Femur (tissue), 1 donor: ENCODE measurements around the gene ADORA2A.
A peak's percentile ranks its signal among the peaks of the same experiment; 100 is the strongest.

ENCODE experiments used
- DNase-seq: peaks from one replicate; pipeline ENCODE4 v3.0.0-alpha.2; 2017

Gene ADORA2A

DNA sequence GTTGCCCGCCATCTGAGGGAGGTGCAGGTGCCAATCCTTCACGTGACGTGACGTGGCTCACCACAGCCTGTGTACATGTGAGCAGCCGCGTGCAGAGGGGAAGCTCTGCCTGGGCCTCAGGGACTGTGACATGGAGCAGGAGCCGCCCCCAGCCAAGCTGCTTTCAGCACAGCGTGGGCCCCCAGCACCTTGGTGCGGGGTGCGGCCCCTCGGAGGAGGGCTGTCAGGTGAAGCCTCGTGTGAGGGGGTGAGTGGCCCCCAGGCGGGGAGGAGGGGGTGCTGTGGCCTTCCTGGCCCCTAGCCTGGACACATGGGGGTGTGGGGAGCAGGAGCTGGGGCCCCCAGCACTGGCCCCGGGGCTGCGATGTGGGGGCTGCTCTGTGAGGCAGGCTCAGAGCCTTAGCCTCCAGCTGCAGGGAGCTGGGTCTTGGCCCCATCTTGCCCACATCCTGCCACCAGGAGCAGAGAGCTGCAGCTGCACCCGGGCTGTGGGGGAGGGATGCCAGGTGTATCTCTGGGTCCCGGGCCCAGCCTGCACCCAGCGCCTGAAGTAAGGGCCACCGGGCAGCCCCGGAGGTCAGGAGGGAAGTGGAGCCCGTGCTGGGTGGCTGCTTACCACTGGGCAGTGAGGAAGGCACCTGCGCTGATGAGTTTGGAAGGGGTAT lies at the start of gene ADORA2A:
Gene ADORA2A, plus strand, starts transcription at position 100 of the 665 bp plus-strand sequence. CDS start 5,806 bp downstream, outside the sequence.
- DNase-seq = peak; percentile 65

- DNase-seq = no peak
Observed at GRCh38 chr22:24379536-24379935, 47.9 kb upstream of the ADORA2A start.

DNA sequence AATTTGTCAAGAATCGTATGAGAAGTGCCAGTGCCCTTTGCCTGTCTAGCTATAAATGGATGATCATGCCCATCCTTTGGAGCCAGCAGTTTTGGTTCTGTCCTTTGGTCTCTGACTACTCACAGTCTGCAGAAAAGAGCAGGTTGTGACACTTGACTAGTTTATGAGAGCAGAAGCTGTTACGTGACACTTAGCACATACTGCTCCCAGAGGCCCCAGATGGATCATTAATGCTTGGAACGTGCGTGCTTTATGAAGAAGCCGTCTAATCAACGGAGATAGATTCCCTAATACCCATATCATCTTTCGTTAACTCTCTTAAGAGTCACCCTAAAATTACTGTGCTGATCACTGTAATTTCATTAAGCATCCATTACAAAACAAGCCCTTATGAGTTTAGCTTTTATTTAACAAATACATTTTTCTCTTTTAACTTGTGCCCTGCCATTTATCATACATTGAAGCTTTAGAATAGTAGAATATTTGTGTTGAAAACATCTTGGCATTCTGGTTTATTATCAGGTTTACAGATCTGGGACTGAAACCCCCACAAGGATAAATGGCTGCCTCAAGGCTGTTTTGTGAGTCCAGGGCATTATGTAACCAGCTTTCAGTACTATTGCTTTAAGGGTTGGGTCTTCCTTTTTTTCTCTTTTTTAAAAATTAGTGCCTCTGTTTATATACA lies 47.0 kb upstream of the ADORA2A start:
- DNase-seq = no peak

DNA sequence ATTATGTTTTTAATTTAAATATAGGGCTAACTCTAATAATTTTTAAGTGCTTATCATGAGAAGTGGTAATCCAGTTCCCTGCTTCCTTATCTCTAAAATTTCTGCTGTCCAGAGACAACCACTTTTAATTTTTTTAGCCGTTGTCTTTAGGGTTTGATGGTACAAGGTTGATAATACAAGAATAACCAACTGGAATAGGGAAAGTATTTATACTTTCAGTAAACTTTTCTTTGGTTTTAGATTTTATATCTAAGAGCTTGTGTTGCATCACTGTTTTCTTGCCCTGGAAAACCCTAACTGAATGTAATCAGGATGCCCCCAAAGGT lies 46.5 kb upstream of the ADORA2A start:
- no peak for DNase-seq

- DNase-seq = no peak
Observed at GRCh38 chr22:24383061-24383460, 44.3 kb upstream of the ADORA2A start.

DNA sequence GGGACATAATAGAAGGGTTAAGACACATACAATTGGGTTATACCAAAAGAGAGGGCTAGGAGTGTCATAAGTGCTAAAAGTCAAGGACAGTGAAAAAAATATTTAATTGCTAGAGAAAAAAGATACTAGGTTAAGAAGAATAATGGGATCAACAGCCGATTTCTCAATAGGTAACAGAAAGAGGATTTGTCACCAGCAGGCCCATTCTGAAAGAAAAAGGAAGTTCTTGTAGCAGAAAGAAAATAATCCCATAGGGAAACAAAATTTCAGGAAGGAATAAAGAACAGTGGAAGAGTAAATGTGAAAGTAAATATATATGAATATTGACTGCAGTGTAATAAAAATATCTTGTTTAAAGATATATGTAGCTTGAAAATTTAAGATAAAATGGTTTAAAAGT lies 43.3 kb upstream of the ADORA2A start:
- no peak for DNase-seq

- no peak for DNase-seq
Observed at GRCh38 chr22:24386937-24387471, 40.4 kb upstream of the ADORA2A start.

GRCh38 chr22:24389680-24390079 lies 37.7 kb upstream of the ADORA2A start:
- no peak for DNase-seq

- no peak for DNase-seq
Observed at GRCh38 chr22:24390156-24390555, 37.2 kb upstream of the ADORA2A start.

DNA sequence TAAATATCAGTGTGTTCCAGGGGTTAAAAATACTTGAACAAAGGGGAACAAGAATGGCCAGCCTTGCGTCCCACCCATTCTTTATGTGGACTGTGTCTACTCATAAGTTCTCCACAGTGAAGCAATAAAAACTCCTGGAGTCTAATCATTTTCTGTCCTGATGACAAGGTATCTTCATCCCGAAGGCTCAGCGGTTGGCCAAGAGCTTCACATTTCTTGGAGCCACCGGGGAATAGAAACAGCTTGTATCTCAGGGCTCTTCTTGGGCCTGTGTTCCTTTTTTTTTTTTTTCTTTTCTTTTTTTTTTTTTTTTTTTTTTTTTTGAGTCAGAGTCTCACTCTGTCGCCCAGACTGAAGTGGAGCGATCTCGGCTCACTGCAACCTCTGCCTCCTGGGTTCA lies 36.8 kb upstream of the ADORA2A start:
- no peak for DNase-seq

DNA sequence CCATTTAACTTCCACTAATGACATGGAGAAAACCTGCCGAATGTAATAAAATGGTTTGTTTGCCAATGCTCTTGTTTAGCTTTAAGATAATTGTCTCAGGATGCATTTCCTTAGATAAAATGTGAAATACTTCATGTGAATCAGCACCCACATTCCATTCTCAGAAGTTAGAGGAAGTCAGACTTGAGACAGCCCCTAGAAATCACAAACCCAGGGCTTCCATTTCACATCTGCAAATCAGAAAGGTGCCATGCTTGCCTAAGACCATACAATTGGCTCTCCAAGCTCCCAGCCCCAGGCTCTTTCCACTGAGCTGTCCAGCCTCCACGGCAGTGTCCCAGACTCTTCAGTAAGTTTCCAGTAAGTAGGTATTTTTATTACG lies 35.6 kb upstream of the ADORA2A start:
- DNase-seq = no peak

DNA sequence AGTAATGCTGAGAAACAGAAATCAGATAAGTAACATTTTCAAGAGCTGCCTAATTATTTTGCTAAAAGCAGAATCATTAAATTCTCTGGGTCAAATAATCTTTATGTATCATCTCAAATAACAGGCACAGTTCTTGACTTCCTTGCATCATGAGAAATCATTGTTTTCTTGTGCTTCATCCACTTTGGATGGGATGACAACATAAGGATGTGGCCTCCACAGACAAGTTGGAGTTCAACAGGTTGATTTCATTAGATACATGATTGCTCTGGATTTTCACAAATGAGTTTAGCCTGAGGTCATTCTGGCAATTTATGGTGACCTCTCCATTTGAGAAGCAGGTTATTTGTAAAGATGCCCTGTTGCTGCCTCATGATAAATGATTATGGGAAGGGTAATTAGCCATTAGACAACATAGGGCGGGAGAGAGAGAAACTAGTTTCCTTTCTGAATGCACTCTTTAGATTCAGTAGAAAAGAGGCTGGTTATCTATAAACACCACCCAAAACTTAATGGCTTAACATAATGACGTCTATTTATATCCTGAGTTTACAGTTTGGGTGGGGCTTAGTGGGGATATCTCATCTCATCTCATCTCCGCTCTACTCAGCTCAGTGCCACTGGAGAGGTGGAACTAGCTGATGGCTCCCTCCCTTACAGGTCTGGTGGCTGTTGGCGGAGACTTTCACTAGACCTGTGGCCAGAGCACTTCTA lies 35.0 kb upstream of the ADORA2A start:
- no peak for DNase-seq

- no peak for DNase-seq
Observed at GRCh38 chr22:24393012-24393559, 34.3 kb upstream of the ADORA2A start.

GRCh38 chr22:24393848-24394247 lies 33.6 kb upstream of the ADORA2A start:
- no peak for DNase-seq

- no peak for DNase-seq
Observed at GRCh38 chr22:24394254-24394653, 33.1 kb upstream of the ADORA2A start.

- DNase-seq = no peak
Observed at GRCh38 chr22:24398409-24398808, 29.0 kb upstream of the ADORA2A start.

GRCh38 chr22:24400034-24400725 lies 27.2 kb upstream of the ADORA2A start:
- no peak for DNase-seq

- DNase-seq = no peak
Observed at GRCh38 chr22:24400726-24401596, 26.4 kb upstream of the ADORA2A start.

- DNase-seq = no peak
Observed at GRCh38 chr22:24401931-24402367, 25.4 kb upstream of the ADORA2A start.

DNA sequence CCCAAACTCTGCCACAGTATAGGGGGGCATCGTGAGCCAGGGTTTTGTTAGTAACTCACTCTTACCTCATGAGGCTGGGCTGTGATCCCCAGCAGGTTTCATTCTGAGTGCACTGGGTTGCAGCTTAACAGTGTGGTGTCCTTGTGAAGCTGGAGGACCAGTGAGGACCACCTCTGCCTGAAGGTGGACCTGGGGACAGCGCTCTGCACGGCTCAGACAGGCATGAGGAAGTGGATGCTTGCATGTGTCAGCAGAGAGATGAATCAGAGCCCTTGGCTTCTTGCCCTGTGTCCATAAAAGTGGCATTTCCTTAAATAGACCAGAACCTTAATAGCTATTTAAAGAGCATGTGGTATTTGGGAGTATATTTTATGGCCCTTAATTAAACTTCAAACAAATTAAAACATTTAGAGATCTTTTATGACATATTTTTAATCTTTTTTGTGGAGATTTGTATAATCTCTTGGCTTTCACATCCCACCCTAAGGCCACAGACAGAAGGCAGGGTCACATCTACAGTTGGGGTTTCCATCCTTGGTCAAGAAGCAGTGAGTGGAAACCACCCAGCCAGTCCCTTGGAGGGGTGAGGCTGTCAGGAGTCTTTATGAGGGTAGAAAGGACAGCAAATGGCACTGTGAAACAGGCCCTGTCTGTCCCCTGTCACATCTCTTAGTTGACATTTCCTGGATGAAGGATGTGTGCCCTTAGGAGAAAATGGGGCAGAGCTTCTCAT lies 24.8 kb upstream of the ADORA2A start:
- peak; percentile 76 for DNase-seq

DNA sequence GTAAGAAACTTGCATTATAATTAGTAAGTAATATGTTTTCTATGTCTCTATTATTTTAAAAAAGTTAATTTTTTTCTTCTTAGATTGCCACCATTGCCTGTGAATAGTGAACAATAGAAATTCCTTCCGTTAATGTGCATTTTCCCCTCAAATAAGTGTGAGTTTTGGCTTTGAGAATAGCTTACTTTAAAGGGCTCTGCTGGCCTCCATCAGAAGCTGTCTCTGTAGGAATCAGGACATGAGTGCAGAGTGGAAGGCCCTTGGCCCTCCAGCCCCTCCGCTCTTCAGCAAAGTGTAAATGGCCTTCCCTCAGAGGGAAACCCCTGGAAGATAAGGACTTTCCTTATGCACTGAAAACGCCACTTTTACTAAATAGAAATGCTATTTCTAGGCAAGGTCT lies 24.1 kb upstream of the ADORA2A start:
- DNase-seq = no peak
